Sigmoid colon (tissue), 7 donors: ENCODE data around the gene POTEJ. TPM values are rescaled to one million over a fixed set of nuclear protein-coding genes. Genes with fewer than 3 reads are reported as not detected.

Experiments
- polyA plus RNA-seq, 3 donors: library from polyadenylated mRNA; stranded (reverse); fragments of 200-250 nt; gene quantifications; one replicate each; pipeline ENCODE4 v1.2.3, GENCODE V29; 2013
- small RNA-seq, 3 donors: library from RNA; depleted of rRNA; stranded (forward); fragments of <200 nt; gene quantifications; one replicate each; pipeline ENCODE3, GENCODE V24; 2016
- total RNA-seq, 4 donors: library from RNA; depleted of rRNA; stranded (reverse); fragments of >200 nt; gene quantifications; one replicate each; pipeline ENCODE4 v1.1.0, GENCODE V29; 2016
- donor health status: healthy with polysubstance abuse.
- donor health status: Bipolar disorder and iron deficiency.
- donor health status: healthy.

POTEJ gene
- total and polyA plus RNA-seq, 7 donors, result 0.01 TPM; not detected in 6

Small RNAs within 50 kb of the gene (small RNA-seq; reads per million reads assigned to genes)
- gene RF00017, result 0 reads per million in 3 donors
- gene RNU6-848P, result 0 reads per million in 3 donors

Other genes with a start within 250 kb of the POTEJ start
- gene POTEI, start 102.1 kb upstream of the POTEJ start, total RNA-seq, result not detected
- gene POTEI, start 102.1 kb upstream of the POTEJ start, polyA plus RNA-seq, result under 1 TPM in 1 of 3 donors, not detected in 2; 0.03 TPM
- not detected for gene CFC1B, start 90.2 kb upstream of the POTEJ start, total RNA-seq
- not detected for gene CFC1B, start 90.2 kb upstream of the POTEJ start, polyA plus RNA-seq
- not detected for gene CFC1, start 11.9 kb upstream of the POTEJ start, total RNA-seq
- gene CFC1, start 11.9 kb upstream of the POTEJ start, polyA plus RNA-seq, result under 1 TPM in 2 of 3 donors, not detected in 1; 0.29 to 0.69 TPM
- gene GPR148, start 117.6 kb downstream of the POTEJ start, total RNA-seq, result not detected
- gene GPR148, start 117.6 kb downstream of the POTEJ start, polyA plus RNA-seq, result under 1 TPM in 1 of 3 donors, not detected in 2; 0.04 TPM
- gene AMER3, start 144.1 kb downstream of the POTEJ start, total RNA-seq, result 1 to 10 TPM in 1 of 4 donors, under 1 TPM in 1, not detected in 2; 0.33 to 1.4 TPM
- under 1 TPM; under 0.01 to 0.28 (median 0.23) TPM for gene AMER3, start 144.1 kb downstream of the POTEJ start, polyA plus RNA-seq
- 10 to 100 TPM; 15.8 to 32.4 (median 20.6) TPM for gene ARHGEF4, start 225.5 kb downstream of the POTEJ start, total RNA-seq
- 1 to 10 TPM in 2 of 3 donors, not detected in 1; 1.7 to 3.0 TPM for gene ARHGEF4, start 225.5 kb downstream of the POTEJ start, polyA plus RNA-seq